ENCODE results near the gene HOXA1.

The HOXA1 gene

DNA sequence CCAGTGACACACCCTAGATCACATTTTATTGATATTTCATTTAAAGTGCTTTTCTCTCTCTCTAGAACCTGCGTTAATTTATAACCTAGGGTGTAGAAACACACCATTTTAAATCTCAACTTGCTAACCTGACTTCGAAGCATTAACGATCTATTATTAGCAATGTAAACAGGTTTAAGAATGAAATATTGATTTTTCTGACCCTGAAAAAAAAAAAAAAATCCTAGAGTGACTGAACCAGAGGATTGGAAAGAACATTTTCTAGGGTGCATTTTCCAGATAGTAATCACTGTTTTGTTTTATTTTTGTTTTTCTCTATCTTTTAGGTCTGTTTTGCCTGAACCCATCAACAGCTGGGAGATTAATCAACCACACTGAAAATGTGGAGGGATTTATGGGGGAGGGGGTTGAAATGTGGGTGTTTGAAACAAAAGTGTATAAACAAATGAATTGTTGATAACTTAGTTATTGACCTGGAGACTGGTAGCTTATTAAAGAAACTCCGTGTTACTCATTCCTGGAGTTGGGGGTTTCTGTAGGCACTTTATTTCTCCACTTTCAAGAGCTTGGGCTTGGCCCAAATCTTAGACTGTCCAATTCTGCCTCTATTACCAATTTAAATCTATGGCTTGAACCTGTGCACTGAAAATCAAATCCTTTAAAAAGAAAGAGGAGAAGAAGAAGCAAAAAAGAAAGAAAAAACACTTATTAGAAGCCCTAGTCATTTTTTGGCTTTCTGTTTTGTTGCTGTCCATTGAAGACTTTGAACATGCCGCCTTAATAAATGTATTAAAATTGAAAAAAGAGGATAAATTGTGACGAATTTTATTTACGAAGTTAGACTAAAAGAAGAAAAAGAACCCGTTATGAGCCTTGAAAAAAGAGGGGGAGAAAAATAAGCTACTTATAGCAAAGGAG is 3.9 kb upstream of the HOXA1 start:
- DNase-seq (ENCODE audit: low read depth): no peak
- Histone ChIP-seq H3K9ac (ENCODE audit: low read length) (peak overlapping the region; percentile 97), H3K9me3 (ENCODE audit: control insufficient read depth, low read length) (no peaks in the 10 kb centered on the region), H3K36me3 (ENCODE audit: control insufficient read depth, insufficient read depth, low read length, severe bottlenecking) (no peaks in the 10 kb centered on the region), H3K27me3 (replicated peaks; ENCODE audit: control insufficient read depth, insufficient read depth, low read length) (no peaks in the 10 kb centered on the region), H3K4me1 (ENCODE audit: control insufficient read depth, insufficient read depth, low read length) (peaks cover 56% of the 10 kb centered on the region), H3K4me3 (ENCODE audit: low read length) (peak overlapping the region; percentile 94)

DNA sequence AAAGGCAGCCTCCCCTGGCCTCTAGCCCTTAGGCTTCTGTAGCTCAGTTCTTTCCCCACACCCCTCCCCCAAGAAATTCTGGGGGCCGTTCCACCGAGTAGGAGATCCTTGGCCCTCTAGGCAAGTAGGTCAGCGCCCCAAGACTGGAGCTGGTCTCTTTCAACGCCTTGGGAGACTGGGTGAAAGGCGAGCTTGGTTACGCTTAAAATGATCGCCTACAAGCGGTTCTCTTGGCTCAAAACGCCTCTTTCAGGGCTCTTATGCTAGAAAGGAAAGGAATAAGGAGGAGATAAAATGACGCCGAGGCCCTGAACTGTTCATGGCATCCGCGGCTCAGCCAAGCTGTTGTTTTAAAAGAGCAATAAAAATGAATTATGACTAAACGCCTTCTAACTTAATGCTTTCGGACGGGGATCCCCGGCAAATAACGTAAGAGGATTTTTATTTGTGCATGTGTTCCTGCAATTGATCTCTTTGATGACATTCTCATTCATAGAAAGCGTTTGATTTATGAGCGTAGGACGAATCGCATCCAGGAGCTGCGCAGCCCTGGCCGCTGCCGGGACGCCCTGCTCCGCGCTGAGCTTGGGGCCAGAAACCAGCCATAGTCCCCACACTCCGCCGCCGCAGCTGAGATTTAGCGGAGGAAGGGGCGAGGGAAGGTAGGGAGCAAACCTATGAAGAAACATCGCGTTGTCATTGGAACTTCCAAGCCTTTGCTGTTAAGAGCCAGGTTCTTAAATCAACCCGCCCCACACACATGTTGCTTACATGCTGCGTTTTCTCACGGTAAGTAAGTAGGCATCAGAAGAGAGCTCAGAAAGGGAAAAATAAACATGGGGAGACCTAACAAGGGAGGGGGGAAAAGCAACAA is 3.0 kb upstream of the HOXA1 start:
- H3K9me3 ChIP-seq (ENCODE audit: control insufficient read depth, low read length): no peaks in the 10 kb centered on the region
- peaks cover 54% of the 10 kb centered on the region for H3K4me1 ChIP-seq (ENCODE audit: control insufficient read depth, insufficient read depth, low read length)
- H3K27me3 ChIP-seq (replicated peaks; ENCODE audit: control insufficient read depth, insufficient read depth, low read length): no peaks in the 10 kb centered on the region
- no peak for DNase-seq (ENCODE audit: low read depth)
- H3K36me3 ChIP-seq (ENCODE audit: control insufficient read depth, insufficient read depth, low read length, severe bottlenecking): no peaks in the 10 kb centered on the region
- peak overlapping the region; percentile 94 for H3K4me3 ChIP-seq (ENCODE audit: low read length)
- peak overlapping the region; percentile 97 for H3K9ac ChIP-seq (ENCODE audit: low read length)

DNA sequence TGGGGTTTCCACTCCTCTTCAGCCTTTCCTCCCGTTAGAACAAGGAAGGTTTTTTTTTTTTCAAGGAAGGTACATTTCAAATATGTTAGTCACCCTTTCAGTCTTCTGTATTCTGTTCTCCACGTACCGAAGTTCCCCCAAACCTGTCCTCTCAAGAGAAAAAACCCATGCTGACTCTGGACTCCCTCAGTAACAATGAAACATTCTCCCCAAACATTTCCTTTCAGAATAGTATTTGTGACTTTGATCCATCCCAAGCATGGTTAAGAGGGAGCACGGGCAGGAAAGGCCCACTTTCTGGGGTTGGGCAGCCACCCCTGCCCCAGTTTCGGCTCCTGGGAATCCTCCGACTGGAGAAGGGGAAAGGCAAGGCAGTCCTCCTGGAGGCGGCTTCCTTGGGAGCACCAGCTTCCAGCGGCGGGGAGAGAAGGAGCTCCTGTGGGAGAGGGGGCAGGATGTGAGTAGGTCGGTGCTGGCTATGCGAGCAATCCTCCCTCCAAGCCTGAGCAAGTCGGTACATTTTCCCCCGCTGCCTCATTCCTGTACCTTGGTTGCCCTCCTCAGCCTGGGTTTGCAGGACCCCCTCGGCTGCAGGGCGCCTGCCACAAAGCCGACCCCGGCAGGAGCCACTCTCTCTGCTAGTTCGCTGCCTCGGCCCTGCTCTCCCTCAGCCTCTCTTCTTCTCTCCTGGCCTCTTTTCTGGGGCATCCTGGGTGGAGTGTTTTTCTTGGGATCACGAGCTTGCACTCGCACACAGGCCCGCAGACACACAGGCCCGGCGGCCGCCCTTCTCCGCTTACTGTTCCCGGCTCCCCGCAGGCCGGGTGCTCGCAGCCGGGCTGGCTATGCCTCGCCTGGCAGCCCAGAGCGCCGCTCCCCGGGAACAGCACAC is 2.1 kb upstream of the HOXA1 start:
- Histone ChIP-seq H3K9ac (ENCODE audit: low read length) (peak overlapping the region; percentile 97), H3K4me3 (ENCODE audit: low read length) (peak overlapping the region; percentile 94), H3K27me3 (replicated peaks; ENCODE audit: control insufficient read depth, insufficient read depth, low read length) (no peaks in the 10 kb centered on the region), H3K4me1 (ENCODE audit: control insufficient read depth, insufficient read depth, low read length) (peaks cover 51% of the 10 kb centered on the region), H3K36me3 (ENCODE audit: control insufficient read depth, insufficient read depth, low read length, severe bottlenecking) (no peaks in the 10 kb centered on the region), H3K9me3 (ENCODE audit: control insufficient read depth, low read length) (no peaks in the 10 kb centered on the region)
- DNase-seq (ENCODE audit: low read depth): no peak

DNA sequence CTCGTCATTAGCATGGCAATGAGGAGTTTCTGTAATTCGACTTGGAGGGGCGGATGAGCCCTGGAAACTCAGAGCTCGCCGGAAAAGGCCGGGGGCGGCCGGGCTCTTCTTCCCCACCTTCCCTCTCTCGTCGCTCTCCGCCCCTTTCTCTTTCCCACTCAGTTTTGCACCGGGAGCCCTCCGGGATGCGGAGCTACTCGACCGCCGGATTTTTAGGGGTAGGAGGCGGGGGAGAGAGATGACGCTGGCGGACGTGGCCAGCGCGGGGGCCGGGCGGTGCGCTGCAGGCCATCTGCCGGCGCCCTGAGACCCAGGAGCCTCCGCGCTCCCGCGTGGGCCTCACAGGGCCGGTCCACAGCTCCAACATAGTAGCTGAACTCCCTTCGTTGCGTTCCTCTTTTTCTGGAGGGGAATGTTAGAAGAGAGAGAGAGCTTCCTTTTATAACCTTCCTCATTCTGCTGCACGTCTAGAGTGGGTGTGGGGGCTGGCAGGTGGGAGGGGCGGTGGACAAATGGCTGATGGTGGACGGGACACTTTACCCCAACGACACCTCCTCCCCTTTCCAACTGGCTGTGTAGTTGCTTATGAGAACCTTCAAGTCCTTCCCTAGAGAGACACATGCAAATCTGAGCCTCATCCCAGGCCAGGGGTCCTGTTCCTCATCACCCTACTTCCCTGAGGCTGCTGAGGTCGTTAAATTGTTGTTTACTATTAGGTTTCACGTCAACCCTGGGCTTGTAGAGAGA is 1.1 kb upstream of the HOXA1 start:
- H3K36me3 ChIP-seq (ENCODE audit: control insufficient read depth, insufficient read depth, low read length, severe bottlenecking): no peaks in the 10 kb centered on the region
- H3K4me3 ChIP-seq (ENCODE audit: low read length): peak overlapping the region; percentile 94
- no peaks in the 10 kb centered on the region for H3K9me3 ChIP-seq (ENCODE audit: control insufficient read depth, low read length)
- no peak for DNase-seq (ENCODE audit: low read depth)
- no peaks in the 10 kb centered on the region for H3K27me3 ChIP-seq (replicated peaks; ENCODE audit: control insufficient read depth, insufficient read depth, low read length)
- H3K9ac ChIP-seq (ENCODE audit: low read length): peak overlapping the region; percentile 97
- H3K4me1 ChIP-seq (ENCODE audit: control insufficient read depth, insufficient read depth, low read length): peaks cover 51% of the 10 kb centered on the region

DNA sequence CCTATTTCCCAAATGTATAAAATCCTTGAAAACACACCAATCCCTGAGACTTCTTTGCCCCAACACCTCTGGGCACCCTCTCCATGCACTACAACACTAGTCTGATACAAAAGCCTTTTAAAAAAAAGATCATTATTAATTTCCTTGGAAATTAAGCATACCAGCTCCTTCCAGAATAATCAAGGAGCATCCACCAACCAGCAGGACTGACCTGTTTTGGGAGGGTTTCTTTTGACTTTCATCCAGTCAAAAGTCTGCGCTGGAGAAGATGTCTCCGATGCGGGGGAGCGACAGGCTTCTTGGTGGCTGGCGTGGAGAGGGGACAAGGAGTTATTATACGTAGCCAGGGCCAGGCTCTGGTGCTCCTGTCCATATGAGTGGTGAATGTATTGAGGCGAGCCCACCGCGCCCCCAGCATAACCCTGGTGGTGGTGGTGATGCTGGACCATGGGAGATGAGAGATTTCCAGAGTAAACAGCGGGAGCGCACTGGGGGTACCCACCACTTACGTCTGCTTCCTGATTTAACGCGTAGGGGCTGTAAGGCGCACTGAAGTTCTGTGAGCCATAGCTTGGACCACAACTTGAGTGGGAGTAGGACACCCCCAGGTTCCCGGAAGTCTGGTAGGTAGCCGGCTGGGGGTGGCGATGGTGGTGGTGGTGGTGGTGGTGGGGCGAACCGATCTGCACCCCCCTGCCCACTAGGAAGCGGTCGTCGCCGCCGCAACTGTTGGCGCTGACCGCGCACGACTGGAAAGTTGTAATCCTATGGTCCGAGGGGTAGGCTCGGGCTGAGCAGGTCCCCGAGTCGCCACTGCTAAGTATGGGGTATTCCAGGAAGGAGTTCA is 527 bp downstream of the HOXA1 start:
- Histone ChIP-seq H3K27me3 (replicated peaks; ENCODE audit: control insufficient read depth, insufficient read depth, low read length) (no peaks in the 10 kb centered on the region), H3K4me1 (ENCODE audit: control insufficient read depth, insufficient read depth, low read length) (peaks cover 36% of the 10 kb centered on the region), H3K4me3 (ENCODE audit: low read length) (peak overlapping the region; percentile 94), H3K9me3 (ENCODE audit: control insufficient read depth, low read length) (no peaks in the 10 kb centered on the region), H3K9ac (ENCODE audit: low read length) (peak overlapping the region; percentile 77), H3K36me3 (ENCODE audit: control insufficient read depth, insufficient read depth, low read length, severe bottlenecking) (no peaks in the 10 kb centered on the region)
- no peak for DNase-seq (ENCODE audit: low read depth)

DNA sequence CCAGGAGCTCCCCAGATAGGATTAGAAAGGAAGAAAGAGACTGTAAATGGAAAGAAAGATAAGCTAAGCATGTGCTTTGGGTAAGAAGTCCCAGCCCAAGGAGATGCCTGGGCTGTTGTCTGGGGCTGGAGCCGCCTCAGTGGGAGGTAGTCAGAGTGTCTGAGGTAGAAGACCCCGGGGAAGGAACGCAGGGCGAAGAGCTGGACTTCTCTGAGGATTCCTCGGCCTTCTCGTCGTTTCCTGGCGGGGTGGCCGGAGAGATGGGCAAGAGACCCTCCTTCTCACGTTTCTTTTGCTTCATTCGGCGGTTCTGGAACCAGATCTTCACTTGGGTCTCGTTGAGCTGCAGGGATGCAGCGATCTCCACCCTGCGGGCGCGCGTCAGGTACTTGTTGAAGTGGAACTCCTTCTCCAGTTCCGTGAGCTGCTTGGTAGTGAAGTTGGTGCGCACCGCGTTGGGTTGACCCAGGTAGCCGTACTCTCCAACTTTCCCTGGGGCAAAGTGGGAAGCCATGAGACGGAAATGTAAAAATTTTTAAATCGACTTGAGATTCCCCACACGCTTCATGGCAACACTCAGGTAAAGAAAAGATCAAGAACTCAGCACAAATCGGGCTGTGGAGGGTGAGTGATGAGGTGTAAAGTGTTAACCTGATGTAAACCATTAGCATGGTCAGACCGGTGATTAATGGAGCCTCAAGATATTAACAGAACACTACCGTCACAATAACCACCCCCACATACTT is 1.3 kb downstream of the HOXA1 start:
- no peaks in the 10 kb centered on the region for H3K36me3 ChIP-seq (ENCODE audit: control insufficient read depth, insufficient read depth, low read length, severe bottlenecking)
- H3K9ac ChIP-seq (ENCODE audit: low read length): no peak overlapping the region
- H3K27me3 ChIP-seq (replicated peaks; ENCODE audit: control insufficient read depth, insufficient read depth, low read length): no peaks in the 10 kb centered on the region
- H3K9me3 ChIP-seq (ENCODE audit: control insufficient read depth, low read length): no peaks in the 10 kb centered on the region
- DNase-seq (ENCODE audit: low read depth): no peak
- H3K4me3 ChIP-seq (ENCODE audit: low read length): peak overlapping the region; percentile 94
- peaks cover 28% of the 10 kb centered on the region for H3K4me1 ChIP-seq (ENCODE audit: control insufficient read depth, insufficient read depth, low read length)

DNA sequence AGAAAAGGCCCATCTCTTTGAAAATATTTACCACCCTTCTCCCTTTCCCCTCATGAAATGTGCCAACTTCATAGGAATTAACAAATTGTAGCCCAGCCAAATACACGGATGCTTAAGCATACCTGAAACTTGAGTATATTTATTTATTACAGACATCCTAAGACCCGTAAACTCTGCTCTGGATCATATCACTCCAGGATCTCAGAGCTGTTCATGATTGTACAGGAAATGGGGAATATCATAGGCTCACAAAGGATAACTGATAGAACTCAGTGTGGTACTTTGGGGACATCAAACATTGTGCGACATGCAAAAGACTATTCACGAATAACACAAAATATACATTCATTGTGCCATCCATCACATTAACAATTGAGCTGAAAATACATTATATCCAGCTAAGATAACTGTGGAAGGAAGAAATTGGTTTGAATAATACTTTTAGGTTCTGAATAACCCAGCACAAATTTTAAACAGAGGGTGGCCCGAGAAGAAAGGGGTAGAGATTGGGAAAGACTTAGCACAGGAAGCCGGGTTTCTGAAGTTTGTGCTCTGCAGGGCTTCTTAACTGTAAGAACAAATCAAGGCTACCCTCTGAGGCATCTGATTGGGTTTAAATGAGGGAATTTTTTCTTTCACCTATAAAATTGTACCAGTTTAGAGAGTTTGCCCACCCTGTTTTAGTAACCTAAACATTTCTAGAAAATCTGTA is 2.5 kb downstream of the HOXA1 start:
- Histone ChIP-seq H3K9me3 (ENCODE audit: control insufficient read depth, low read length) (no peaks in the 10 kb centered on the region), H3K9ac (ENCODE audit: low read length) (no peak overlapping the region), H3K4me3 (ENCODE audit: low read length) (no peak overlapping the region), H3K36me3 (ENCODE audit: control insufficient read depth, insufficient read depth, low read length, severe bottlenecking) (no peaks in the 10 kb centered on the region), H3K4me1 (ENCODE audit: control insufficient read depth, insufficient read depth, low read length) (peaks cover 20% of the 10 kb centered on the region), H3K27me3 (replicated peaks; ENCODE audit: control insufficient read depth, insufficient read depth, low read length) (no peaks in the 10 kb centered on the region)
- no peak for DNase-seq (ENCODE audit: low read depth)

DNA sequence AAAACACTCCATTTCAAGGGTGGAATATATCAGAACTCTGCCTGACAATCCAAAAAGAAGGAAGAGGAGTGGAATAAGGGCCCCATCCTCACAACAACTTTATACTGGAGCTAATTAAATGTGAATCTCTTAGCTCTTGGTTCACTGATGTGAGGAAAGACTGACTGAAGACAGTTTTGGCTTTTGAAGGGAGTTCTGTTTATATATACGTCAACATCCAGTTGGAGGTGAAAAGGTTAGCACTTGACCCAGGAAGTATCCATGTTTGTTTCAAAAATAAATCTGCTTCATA is 3.0 kb downstream of the HOXA1 start:
- DNase-seq (ENCODE audit: low read depth): no peak
- Histone ChIP-seq H3K27me3 (replicated peaks; ENCODE audit: control insufficient read depth, insufficient read depth, low read length) (no peaks in the 10 kb centered on the region), H3K4me3 (ENCODE audit: low read length) (no peak overlapping the region), H3K9ac (ENCODE audit: low read length) (no peak overlapping the region), H3K9me3 (ENCODE audit: control insufficient read depth, low read length) (no peaks in the 10 kb centered on the region), H3K36me3 (ENCODE audit: control insufficient read depth, insufficient read depth, low read length, severe bottlenecking) (no peaks in the 10 kb centered on the region), H3K4me1 (ENCODE audit: control insufficient read depth, insufficient read depth, low read length) (peaks cover 14% of the 10 kb centered on the region)
